SIG-M5 treated with dmso at 0.1 percent for 504 hours (cell line): ENCODE results near the gene EVC.

Experiments
- DNase-seq: peaks from one replicate; lab custom pipeline; 2025; ENCODE audit not compliant: unreplicated experiment; lab: John Stamatoyannopoulos, UW

The EVC gene

GRCh38 chr4:5730993-5731990, 20.3 kb downstream of the EVC start:
- DNase-seq: no peak

GRCh38 chr4:5732158-5732557, 21.2 kb downstream of the EVC start:
- DNase-seq: no peak

DNA sequence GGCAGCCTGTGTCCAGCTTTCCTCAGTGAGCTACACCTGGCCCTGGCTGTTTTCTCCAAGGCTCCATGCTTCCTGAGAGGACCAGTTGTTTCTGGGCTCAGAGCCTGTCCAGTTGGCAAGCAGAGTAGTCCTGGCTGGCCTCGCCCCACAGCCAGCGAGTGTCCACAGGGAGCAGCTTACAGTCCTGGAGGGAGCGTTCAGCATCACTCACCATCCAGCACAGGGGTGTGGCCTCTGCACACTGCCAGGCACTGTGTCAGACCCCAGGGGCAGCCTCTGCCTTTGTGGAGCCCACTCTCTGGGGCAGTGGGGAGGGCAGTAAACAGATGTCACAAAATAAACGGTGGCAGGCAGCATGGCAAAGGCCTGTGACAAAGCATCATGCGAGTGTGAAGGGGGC, 23.9 kb downstream of the EVC start:
- no peak for DNase-seq

- no peak for DNase-seq
Observed at GRCh38 chr4:5735463-5735862, 24.5 kb downstream of the EVC start.

DNA sequence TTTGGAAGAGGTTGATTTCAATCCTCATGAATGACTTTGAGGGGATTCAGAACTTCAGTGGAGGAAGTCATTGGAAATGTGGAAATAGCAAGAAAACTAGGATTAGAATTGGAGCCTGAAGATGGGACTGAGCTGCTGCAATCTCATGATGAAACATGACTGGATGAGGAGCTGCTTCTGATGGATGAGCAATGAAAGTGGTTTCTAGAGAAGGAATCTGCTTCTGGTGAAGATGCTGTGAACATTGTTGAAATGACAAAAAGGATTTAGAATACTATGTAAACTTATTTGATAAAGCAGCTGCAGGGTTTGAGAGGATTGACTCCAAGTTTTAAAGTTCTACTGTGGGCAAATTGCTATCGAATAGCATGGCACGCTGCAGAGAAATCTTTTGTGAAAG, 27.1 kb downstream of the EVC start:
- no peak for DNase-seq

DNA sequence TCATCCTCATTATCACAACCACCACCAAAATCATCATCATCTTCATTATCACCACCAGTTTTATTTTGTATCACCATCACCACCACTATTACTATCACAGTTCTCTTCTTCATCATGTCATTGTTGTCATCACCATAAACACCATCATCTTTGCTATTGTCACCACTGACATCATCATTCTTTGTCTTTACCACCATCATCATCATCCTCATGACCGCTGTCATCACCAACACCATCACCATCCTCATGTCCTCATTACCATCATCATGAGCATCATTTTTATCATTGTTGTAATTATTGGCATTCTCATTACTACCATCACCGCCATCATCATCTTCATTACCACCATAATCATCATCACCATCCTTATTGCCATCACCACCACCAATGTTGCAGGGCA, 31.4 kb downstream of the EVC start:
- no peak for DNase-seq

- DNase-seq: no peak
Observed at GRCh38 chr4:5742968-5743367, 32.0 kb downstream of the EVC start.

GRCh38 chr4:5746250-5746649, 35.2 kb downstream of the EVC start:
- DNase-seq: no peak

- no peak for DNase-seq
Observed at GRCh38 chr4:5746829-5747737, 36.1 kb downstream of the EVC start.

DNA sequence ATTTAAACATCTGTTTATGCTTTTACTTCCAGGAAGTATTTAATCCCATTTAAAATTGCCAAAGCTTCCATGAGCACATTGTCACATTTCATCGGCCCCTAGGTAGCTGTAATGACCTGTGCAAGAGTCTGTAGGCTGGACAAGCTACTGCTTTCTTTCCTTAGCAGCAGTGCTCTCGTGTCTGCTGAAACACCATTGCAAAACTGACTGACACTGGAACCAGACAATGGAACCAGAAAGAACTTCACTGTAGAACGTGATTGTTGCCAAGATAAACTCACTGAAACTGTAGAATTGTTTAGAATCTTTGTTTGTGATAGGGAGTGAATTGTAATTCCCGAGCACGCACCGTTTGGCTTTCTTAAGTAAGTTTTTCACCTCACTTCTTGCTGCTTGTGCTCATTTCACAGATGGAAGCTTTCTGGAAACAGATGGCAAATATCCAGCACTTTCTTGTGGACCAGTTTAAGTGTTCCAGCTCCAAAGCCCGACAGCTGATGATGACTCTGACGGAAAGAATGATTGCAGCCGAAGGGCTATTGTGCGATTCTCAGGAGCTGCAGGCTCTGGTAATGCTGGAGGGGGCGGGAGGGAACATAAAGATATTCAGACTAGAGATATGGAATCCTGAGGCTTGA, 36.9 kb downstream of the EVC start:
- no peak for DNase-seq

DNA sequence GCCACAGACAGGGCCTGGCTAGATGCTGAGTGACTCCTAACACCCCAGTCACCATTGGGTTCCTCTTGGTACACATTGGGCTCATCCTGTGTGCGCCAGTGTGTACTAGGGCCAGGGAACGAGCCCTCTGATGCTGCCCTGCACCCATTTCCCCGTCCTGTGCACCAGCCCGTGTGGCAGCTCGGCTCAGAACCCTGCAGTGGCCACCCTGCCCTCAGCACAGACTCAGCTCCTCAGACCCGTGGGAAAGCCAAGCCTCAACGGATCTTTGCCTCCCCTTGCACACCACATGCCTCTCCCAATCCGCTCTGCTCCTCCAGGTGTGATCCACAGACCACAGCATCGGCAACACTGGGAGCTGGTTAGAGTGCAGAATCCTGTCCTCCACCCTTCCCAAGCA, 38.6 kb downstream of the EVC start:
- no peak for DNase-seq

- no peak for DNase-seq
Observed at GRCh38 chr4:5750052-5750945, 39.3 kb downstream of the EVC start.

- DNase-seq: no peak
Observed at GRCh38 chr4:5750946-5751665, 40.1 kb downstream of the EVC start.

GRCh38 chr4:5751666-5752375, 40.8 kb downstream of the EVC start:
- DNase-seq: no peak

DNA sequence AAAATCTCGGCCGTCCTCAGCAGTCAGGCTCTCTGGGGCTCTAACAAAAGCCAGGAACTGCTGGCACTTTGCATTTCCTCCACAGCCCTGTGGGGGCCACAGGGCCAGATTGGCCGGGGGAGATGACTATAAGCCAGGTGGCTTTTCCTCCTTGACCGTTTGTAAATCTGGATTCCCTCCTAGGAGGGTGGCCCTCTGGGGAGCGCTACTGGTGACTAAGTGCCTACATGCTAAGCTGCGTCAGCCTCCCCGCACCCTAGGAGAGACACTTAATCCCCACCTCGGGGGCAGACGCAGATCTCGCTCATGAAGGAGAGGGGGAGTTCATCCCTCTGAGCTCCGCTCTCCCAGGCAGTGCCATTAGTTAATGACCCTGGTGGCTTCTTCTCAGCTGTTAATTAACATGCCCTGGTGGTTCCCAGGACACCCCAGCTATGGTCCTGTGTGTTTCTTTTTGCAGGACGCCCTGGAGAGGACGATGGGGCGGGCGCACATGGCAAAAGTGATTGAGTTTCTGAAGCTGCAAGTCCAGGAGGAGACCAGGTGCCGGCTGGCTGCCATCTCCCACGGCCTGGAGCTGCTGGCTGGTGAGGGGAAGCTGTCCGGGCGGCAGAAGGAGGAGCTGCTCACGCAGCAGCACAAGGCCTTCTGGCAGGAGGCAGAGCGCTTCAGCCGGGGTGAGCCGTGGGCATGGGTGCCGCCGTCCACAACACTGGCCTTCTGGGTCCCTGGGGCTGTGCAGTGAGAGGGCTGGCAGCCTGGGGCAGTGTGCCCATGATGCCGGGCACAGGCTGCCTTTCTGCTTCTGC, 41.6 kb downstream of the EVC start:
- no peak for DNase-seq

GRCh38 chr4:5753366-5753765, 42.4 kb downstream of the EVC start:
- DNase-seq: no peak

GRCh38 chr4:5753766-5754528, 42.9 kb downstream of the EVC start:
- no peak for DNase-seq

DNA sequence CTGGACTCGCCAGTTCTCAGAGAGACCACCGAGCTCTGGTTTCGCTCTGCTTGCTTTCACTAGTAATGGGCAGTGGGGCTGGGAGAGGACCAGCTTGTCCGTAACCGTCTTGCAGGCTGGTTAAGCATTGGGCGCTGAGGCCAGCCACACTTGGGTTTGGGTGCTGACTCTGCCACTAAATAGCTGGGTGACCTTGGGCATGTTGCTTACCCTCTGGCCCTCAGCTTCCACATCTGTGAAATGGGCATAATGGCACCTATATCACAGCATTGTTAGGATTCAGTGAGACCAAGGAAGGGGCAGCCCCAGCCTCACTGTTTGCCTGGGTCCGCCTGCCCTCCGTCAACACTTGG, 43.5 kb downstream of the EVC start:
- no peak for DNase-seq
